ACC112 (cell line): ENCODE measurements around the gene CDH4.

Experiments
- H2AFZ ChIP-seq: fragments of 200-600 bp; sonication (generic); one replicate; pipeline ENCODE4 v1.6.0; 2017; ENCODE audit warnings: antibody characterized with exemption, low read length; ENCODE audit not compliant: unreplicated experiment
- H3K27ac ChIP-seq: fragments of 200-600 bp; sonication (generic); 2 replicates; pipeline ENCODE4 v1.5.1; 2014; ENCODE audit warnings: low read depth, mild to moderate bottlenecking, antibody characterized with exemption, low read length, moderate library complexity
- H3K27me3 ChIP-seq: fragments of 200-600 bp; sonication (generic); 2 replicates; pipeline ENCODE4 v1.6.1; 2014; ENCODE audit warnings: mild to moderate bottlenecking, antibody characterized with exemption, low read length, moderate library complexity, mixed read lengths; ENCODE audit not compliant: insufficient read depth
- H3K36me3 ChIP-seq: fragments of 200-600 bp; sonication (generic); 2 replicates; pipeline ENCODE4 v1.6.1; 2016; ENCODE audit warnings: mild to moderate bottlenecking, antibody characterized with exemption, low read length, moderate library complexity, mixed read lengths; ENCODE audit not compliant: insufficient read depth
- H3K4me1 ChIP-seq: fragments of 200-600 bp; sonication (generic); one replicate; pipeline ENCODE4 v1.6.1; 2016; ENCODE audit warnings: low read length, mixed read lengths; ENCODE audit not compliant: insufficient read depth, unreplicated experiment, control insufficient read depth
- H3K4me3 ChIP-seq: fragments of 200-600 bp; sonication (generic); 2 replicates; pipeline ENCODE4 v1.5.1; 2014; ENCODE audit warnings: mild to moderate bottlenecking, low read depth, low read length
- H3K79me2 ChIP-seq: fragments of 200-600 bp; sonication (generic); one replicate; pipeline ENCODE4 v1.6.0; 2016; ENCODE audit warnings: low read length; ENCODE audit not compliant: control insufficient read depth, unreplicated experiment, insufficient read depth

Gene CDH4

DNA sequence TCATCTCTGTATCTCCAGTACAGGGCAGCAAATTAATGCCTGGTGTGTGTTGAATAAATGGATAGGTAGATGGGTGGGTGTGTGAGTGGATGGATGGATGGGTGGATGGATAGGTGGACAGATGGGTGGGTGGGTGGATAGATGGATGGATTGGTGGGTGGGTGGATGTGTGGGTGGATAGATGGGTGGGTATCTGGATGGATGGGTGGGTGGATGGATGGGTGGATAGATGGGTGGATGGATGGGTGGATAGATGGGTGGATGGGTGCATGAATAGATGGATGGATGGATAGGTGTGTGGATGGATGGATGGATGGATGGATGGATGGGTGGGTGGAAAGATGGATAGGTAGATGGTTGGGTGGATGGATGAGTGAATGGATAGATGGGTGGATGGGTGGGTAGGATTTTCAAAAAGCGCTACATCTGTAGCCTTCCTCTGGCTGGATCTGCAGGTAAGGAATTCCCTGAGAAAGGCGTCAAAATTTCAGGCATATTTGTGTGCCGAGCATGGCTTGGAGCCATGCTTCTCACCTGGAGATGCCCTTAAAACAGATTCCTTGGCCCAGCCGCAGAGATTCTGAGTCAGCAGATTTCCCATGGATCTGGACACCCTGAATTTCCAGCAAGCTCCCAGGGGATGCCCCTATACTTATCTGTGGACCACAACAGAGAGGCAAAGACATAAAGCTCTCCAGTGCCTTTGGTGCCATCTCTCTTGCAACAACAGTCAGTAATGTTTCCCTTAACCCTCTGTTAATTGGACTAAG is 177.6 kb downstream of the CDH4 start:
- Histone ChIP-seq H3K27me3 (no peaks in the 10 kb centered on the region), H3K36me3 (no peaks in the 10 kb centered on the region), H2AFZ (no peak overlapping the region), H3K4me3 (no peak overlapping the region), H3K27ac (no peak overlapping the region), H3K79me2 (no peaks in the 10 kb centered on the region), H3K4me1 (no peaks in the 10 kb centered on the region)

DNA sequence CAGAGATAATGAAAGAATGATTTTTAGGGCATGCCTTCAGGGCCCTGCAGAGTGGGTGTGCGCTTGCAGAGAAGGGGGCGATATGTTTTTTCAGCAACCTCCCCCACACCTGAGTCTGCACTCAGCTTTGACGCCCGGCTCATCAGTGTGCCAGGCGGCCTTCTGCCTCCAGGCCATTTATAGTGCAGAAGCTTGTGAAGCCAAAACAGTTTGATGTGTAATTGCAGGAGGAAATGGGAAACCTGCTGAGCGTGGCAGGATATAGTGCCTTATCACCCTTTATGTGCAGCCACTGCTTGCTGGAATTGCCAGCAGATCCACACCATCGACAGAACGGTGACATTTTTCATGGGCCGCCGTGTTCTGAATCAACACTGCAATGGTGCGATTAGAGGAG is 178.2 kb downstream of the CDH4 start:
- no peaks in the 10 kb centered on the region for H3K36me3 ChIP-seq
- no peak overlapping the region for H2AFZ ChIP-seq
- no peaks in the 10 kb centered on the region for H3K79me2 ChIP-seq
- no peaks in the 10 kb centered on the region for H3K4me1 ChIP-seq
- H3K27me3 ChIP-seq, result no peaks in the 10 kb centered on the region
- H3K4me3 ChIP-seq, result no peak overlapping the region
- H3K27ac ChIP-seq, result no peak overlapping the region

GRCh38 chr20:61433176-61433575 is 181.1 kb downstream of the CDH4 start:
- Histone ChIP-seq H3K36me3 (no peaks in the 10 kb centered on the region), H3K4me1 (peaks cover 24% of the 10 kb centered on the region), H3K79me2 (no peaks in the 10 kb centered on the region), H3K27me3 (no peaks in the 10 kb centered on the region), H2AFZ (no peak overlapping the region), H3K27ac (no peak overlapping the region), H3K4me3 (no peak overlapping the region)

DNA sequence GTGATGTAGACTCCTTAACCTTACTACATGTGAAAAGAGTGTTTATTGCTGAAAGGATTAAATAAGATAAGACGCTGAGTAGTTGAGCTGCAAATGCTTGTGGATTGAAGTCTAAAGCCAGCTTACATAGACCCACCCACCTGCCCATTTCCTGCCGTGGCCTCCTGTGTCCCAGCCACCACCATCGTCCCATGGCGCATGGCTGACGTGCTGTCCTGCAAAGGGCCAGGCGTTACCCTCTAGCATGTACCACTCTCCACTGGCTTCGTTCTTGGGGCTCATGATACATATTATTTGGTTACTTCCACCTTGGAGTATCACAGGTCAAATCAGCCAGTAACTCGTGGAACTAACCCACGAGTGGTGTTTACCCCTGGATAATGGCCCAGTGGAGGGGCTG is 181.8 kb downstream of the CDH4 start:
- peaks cover 29% of the 10 kb centered on the region for H3K4me1 ChIP-seq

DNA sequence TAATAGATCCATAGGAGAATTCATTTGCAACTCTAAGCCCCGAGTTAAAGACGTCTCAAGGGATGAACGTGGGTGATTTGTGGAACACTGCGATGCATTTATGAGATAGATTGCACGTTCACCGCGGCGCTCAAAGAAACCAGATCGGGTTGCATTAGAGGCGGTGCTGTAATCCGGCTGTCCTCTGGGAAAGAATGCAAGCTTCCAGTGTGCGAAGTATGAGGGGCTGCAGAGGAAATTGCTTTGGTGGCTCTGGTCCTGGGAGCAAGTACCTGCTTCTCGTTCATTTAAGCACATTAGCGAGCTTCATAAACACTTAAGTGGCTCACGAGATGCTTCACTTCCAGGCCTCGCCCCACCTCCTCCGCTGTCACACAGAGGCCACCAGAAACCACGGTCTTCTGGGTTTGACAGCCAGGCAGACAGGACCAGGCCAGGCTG is 182.3 kb downstream of the CDH4 start:
- no peak overlapping the region for H3K27ac ChIP-seq
- H3K27me3 ChIP-seq, result no peaks in the 10 kb centered on the region
- H3K79me2 ChIP-seq, result no peaks in the 10 kb centered on the region
- H3K4me1 ChIP-seq, result peaks cover 34% of the 10 kb centered on the region
- no peak overlapping the region for H2AFZ ChIP-seq
- no peak overlapping the region for H3K4me3 ChIP-seq
- H3K36me3 ChIP-seq, result no peaks in the 10 kb centered on the region

More for the DNA sequence above, 181.8 kb downstream of the CDH4 start:
- Histone ChIP-seq H3K27me3 (no peaks in the 10 kb centered on the region), H3K79me2 (no peaks in the 10 kb centered on the region), H3K36me3 (no peaks in the 10 kb centered on the region), H2AFZ (no peak overlapping the region), H3K4me3 (no peak overlapping the region), H3K27ac (no peak overlapping the region)

GRCh38 chr20:61435184-61435822 is 183.2 kb downstream of the CDH4 start:
- Histone ChIP-seq H3K4me1 (peaks cover 39% of the 10 kb centered on the region), H3K36me3 (no peaks in the 10 kb centered on the region), H2AFZ (no peak overlapping the region), H3K27ac (no peak overlapping the region), H3K4me3 (no peak overlapping the region), H3K27me3 (no peaks in the 10 kb centered on the region), H3K79me2 (no peaks in the 10 kb centered on the region)

DNA sequence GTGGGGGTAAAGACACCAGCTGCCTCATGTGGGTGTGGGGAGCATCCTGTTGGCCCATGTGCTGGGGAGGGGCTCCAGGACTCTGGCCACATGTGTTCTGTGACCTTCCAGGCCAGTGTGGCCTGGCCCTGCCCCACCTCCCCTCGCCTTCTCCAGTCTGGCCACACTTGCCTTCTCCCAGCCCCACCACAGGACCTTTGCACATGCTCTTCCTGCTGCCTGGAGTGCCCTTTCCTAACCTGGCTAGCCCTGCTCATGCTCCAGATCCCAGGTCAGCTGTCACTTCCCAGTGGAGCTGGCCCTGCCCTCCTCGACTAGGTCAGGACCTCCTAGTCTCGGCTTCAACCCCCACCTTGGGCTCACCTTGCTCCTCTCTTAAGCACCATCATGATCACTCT is 183.8 kb downstream of the CDH4 start:
- H3K27me3 ChIP-seq, result no peaks in the 10 kb centered on the region
- H3K27ac ChIP-seq, result peak overlapping the region; percentile 92
- no peaks in the 10 kb centered on the region for H3K36me3 ChIP-seq
- no peak overlapping the region for H2AFZ ChIP-seq
- 0 out of 2 replicates have a peak overlapping the region, but pooled peaks have one; percentile 11 for H3K4me3 ChIP-seq
- H3K79me2 ChIP-seq, result no peaks in the 10 kb centered on the region
- H3K4me1 ChIP-seq, result peaks cover 39% of the 10 kb centered on the region

- Histone ChIP-seq H3K27me3 (no peaks in the 10 kb centered on the region), H3K4me3 (peak overlapping the region; percentile 50), H3K36me3 (no peaks in the 10 kb centered on the region), H2AFZ (no peak overlapping the region), H3K27ac (peak overlapping the region; percentile 92), H3K79me2 (no peaks in the 10 kb centered on the region), H3K4me1 (peaks cover 39% of the 10 kb centered on the region)
These were observed 184.2 kb downstream of the CDH4 start for GRCh38 chr20:61436283-61436666.

DNA sequence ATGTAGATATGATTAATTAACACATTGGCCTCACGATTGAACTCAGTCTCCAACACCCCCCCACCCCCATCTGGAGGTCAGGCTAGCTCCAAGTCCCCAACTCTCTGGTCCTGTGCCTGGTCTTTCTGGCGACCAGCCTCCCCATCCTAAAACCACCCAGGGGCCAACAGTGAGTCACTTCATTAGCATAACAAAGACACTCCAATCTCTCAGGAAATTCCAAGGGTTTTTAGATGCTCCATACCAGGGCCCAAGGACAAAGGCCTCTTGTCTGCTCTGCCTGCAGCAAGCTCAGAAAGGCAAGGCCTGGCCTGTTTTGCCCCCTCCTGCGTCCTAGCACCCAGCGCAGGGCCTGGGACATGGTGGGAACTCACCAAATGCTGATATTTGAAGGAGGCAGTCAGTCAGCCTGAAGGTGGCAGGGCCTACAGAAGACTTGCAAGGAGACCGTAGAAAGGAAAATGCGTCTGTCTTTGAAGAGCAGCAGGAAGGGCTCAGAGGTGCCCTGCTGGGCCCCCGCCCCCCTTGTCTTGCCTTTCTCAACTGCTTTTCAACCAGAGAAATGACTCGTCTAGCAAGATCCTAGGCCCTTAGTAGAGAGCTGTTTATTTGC is 184.7 kb downstream of the CDH4 start:
- no peaks in the 10 kb centered on the region for H3K27me3 ChIP-seq
- H3K79me2 ChIP-seq, result no peaks in the 10 kb centered on the region
- H3K27ac ChIP-seq, result peak overlapping the region; percentile 92
- H3K4me1 ChIP-seq, result peaks cover 39% of the 10 kb centered on the region
- no peak overlapping the region for H2AFZ ChIP-seq
- H3K36me3 ChIP-seq, result no peaks in the 10 kb centered on the region
- peak overlapping the region; percentile 50 for H3K4me3 ChIP-seq

- H3K79me2 ChIP-seq, result no peaks in the 10 kb centered on the region
- peak overlapping the region; percentile 76 for H2AFZ ChIP-seq
- H3K36me3 ChIP-seq, result no peaks in the 10 kb centered on the region
- H3K27ac ChIP-seq, result peak overlapping the region; percentile 92
- H3K4me1 ChIP-seq, result peaks cover 39% of the 10 kb centered on the region
- no peaks in the 10 kb centered on the region for H3K27me3 ChIP-seq
- H3K4me3 ChIP-seq, result peak overlapping the region; percentile 50
These were observed 185.5 kb downstream of the CDH4 start for GRCh38 chr20:61437280-61438206.
